ENCODE data around the gene PDE7B.

GRCh38 chr6:135871878-135872277, 20.4 kb downstream of the PDE7B start:
- TF ChIP-seq CTCF (CRISPR knock-in tag; IDR thresholded peaks at IDR 0.05): no peak
- no peak for TF ChIP-seq MYC (CRISPR knock-in tag; IDR thresholded peaks at IDR 0.05; ENCODE audit: borderline replicate concordance)
- TF ChIP-seq ZNF138 (CRISPR knock-in tag; IDR thresholded peaks at IDR 0.05; ENCODE audit: low read depth): no peak
- no peak for TF ChIP-seq ZNF446 (CRISPR knock-in tag; IDR thresholded peaks at IDR 0.05)
- no peak for TF ChIP-seq POLR2A (IDR thresholded peaks at IDR 0.05; ENCODE audit: insufficient read depth in 1 of 2, low read depth in 2 of 2, low read length in 2 of 2)
- no peak for TF ChIP-seq RBM39 (IDR thresholded peaks at IDR 0.05; ENCODE audit: low read depth, low read length, poor library complexity, severe bottlenecking)
- no peak for TF ChIP-seq POLR2AphosphoS5 (IDR thresholded peaks at IDR 0.05; ENCODE audit: low read depth, low read length)
- no peak for TF ChIP-seq IRF2 (CRISPR knock-in tag; IDR thresholded peaks at IDR 0.05)
- TF ChIP-seq FIP1L1 (IDR thresholded peaks at IDR 0.05; ENCODE audit: borderline replicate concordance, insufficient read depth, low read depth, low read length): no peak
- no peak for TF ChIP-seq ZHX2 (IDR thresholded peaks at IDR 0.05; ENCODE audit: low read depth)
- TF ChIP-seq ZHX2 (CRISPR knock-in tag; IDR thresholded peaks at IDR 0.05; ENCODE audit: borderline replicate concordance): no peak
